ENCODE data around the gene WDHD1.
"Not testable (repeated sequence)": the region's sequence is repeated elsewhere in the genome, so short reads cannot be mapped to it uniquely, and the experiment has no call there.

- TF ChIP-seq CTCF, POLR2AphosphoS5, POLR2A (IDR thresholded peaks at IDR 0.05): not testable (repeated sequence)
These were observed 38.0 kb upstream of the WDHD1 start for GRCh38 chr14:55064896-55065295.
